GM21360 (cell line): ENCODE results near the gene IMPDH2.
A peak's percentile ranks its signal among the peaks of the same experiment; 100 is the strongest.

Experiments used
- ATAC-seq: cut with Tn5 transposase; IDR thresholded peaks from one replicate; pipeline ENCODE4 v1.9.1; 2021; ENCODE audit warnings: mild to moderate bottlenecking, moderate library complexity; ENCODE audit not compliant: unreplicated experiment

The IMPDH2 gene

DNA sequence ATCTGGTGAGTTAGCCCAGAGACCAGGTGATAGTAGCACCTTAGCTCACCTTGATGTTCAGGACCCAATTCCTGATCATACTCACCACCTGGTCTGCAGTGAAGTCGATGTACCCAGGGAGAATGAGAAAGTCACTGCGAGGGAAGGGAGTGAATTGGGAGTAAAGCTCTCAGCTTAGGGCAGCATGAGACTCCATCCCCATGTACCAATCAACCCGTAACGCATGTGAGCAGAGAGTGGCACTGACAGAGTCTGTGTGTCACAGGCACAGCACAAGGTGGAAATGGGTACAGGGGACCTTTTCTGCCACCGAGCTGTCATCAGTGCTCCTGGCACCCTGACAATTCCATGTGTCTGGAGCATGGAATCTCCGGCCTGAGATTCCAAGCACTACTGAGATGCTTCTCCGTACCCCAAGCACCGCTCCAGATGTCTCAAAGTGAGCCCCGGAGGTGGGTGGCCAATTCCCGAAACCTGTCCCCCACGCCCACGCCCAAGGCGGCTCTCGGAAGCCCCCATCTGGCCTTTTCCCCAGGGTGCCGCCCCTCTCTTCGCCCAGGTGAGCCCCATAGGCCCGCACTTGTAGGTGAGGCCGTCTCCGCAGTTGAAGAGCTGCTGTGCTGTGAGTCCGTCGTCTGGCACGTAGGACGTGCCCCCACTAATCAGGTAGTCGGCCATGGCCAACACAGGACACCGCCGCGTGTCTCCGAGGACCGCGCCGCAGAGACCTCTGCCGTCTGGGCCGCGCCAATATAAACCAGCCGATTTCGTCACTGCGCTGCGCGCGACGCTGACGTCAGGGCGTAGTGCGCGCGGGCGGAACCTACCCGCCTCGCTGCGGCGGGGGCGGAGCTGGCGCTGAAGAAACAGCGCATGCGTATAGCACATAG is at the start of gene IMPDH2:
Gene IMPDH2, minus strand, starts transcription at position 726 of the 890 bp plus-strand sequence. Its CDS starts 48 bp downstream, at position 678.
- peak; percentile 85 for ATAC-seq

DNA sequence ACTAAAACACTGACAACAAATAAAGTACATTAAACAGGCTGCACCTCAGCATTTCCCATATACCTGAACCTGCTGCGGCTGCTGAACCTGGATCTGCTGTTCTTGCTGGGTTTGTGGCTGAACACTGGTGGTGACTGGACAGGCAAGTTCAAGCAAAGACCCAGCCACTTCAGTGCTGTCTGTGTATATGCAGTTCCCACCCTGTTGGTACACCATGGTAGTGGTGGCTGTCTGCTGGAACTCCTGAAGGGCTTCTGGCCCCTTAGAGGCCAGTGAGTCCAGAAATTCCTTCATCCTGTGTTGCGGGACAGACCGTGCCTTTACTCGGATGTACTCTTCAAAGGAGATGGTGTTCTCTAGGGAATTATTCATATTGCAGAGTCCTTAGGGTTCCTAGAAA is 47.4 kb upstream of the IMPDH2 start:
- ATAC-seq, result no peak

DNA sequence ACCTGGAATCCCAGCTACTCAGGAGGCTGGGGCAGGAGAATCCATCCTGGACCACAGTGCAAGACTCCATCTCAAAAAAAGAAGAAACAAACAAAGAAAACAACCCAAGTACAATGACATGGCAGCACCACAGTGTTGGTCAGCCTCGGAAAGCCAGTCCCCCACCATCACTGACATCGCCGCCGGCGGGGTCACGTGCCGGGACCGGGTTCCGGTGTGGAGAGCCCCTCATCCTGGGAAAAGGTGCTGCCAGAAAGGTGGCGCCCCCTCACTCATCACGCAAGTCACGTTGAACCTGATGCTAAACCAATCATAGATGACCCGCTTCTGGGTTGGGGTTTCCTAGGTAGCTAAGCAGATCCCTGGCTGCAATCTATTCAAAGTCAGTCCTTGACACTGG is 46.9 kb upstream of the IMPDH2 start:
- ATAC-seq, result no peak

DNA sequence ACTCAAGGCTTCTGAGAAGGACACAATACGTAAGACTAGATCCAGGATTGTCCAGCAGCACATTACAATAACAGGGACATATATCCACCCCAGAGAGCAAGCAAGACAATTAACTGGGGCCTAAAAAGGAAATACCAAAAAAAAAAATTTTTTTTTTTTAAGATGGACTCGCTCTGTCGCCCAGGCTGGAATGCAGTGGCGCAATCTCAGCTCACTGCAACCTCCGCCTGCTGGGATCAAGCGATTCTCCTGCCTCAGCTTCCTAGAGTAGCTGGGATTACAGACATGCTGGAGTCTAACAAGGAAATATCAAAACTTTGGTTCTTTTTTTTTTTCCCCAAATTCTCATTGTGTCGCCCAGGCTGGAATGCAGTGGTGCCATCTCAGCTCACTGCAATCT is 28.8 kb upstream of the IMPDH2 start:
- no peak for ATAC-seq

DNA sequence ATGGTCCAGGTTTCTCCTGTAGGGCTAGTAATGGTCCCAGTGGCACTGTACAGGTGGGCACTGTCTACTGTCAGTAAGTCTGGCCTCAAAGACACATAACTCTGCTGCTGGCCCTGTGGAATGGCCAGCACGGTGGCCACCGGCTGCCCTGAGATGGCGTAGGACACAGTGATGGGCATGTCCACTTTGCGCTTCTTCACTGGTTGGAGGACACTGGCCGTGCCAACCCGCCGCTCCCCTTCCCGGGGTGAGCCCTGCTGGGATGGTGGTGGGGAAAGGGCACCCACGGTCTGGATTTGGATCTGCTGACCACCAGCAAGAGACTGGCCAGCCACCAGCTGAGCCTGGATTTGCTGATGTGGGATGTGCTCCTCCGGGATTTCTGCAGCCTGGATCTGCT is 28.1 kb upstream of the IMPDH2 start:
- ATAC-seq, result no peak

DNA sequence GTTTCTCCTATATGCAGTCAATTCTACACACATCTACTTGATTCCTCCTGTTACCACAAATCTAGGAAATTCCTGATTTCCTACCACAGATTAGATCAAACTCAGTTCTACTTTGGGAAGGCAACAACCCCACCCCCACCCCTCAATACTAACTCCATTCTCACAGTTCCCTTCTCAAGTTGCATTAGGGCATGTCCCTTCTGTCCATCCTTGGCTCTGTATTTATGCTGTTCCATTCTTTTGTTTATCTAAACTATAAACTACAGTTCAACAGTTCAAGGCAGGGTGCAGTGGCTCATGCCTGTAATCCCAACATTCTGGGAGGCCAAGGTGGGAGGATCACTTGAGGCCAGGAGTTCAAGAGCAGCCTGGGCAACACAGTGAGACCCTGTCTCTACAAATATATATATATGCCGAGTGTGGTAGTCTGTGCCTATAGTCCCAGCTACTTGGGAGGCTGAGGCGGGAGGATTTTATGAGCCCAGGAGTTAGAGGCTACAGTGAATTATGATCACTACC is 25.2 kb upstream of the IMPDH2 start:
- no peak for ATAC-seq

DNA sequence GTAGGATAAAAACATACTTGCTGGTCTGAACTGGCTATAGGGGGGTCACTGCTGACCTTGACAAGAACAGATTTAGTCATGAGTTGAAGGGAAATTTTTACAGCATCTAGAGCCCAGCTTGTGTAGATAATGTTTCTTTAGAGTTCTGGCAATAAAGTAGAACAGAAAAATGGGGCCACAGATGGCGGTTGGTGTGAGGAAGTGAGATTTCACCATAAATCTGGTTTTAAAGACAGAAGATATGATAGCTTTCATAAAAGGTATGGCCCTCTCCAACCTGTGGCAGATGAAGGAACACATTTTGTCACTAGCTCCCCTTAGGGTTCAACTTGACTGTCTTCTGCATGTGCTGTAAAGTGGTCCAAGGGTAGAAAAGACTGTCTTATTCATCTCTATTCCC is 24.3 kb upstream of the IMPDH2 start:
- ATAC-seq, result no peak

DNA sequence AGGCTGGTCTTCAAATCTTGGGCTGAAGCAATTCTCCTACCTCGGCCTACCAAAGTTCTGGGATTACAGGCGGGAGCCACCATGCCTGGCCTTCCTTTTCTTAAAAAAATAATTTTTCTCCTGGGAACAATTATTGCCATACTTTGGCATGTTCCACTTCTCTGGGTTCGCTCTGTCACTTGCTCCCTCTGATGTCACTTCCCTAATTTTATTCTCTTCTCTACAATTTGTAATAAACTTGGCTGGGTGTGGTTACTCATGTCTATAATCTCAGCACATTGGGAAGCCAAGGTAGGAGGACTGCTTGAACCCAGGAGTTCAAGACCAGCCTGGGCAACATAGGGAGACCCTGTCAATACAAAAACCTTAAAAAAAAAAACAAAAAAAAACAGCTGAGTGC is 6.1 kb upstream of the IMPDH2 start:
- ATAC-seq, result no peak

DNA sequence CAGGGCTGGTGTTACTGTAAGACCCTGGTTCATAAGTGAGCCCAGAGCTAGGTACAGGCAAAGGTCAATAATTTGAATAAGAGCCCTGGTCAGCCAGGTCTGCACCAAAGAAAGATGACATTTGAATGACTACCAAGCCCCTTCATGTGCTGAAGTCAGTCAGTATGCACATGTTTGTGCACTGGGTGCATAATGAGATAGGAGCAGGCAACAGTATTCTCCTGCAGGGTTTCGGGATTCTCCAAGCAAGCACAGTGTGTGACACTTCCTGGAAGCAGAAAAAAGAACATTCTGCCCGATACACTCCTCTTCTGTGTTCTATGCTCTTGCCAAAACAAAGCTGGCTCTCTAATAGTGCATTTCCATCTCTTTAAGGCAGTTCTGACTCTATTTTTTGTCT is 5.5 kb upstream of the IMPDH2 start:
- ATAC-seq, result no peak

DNA sequence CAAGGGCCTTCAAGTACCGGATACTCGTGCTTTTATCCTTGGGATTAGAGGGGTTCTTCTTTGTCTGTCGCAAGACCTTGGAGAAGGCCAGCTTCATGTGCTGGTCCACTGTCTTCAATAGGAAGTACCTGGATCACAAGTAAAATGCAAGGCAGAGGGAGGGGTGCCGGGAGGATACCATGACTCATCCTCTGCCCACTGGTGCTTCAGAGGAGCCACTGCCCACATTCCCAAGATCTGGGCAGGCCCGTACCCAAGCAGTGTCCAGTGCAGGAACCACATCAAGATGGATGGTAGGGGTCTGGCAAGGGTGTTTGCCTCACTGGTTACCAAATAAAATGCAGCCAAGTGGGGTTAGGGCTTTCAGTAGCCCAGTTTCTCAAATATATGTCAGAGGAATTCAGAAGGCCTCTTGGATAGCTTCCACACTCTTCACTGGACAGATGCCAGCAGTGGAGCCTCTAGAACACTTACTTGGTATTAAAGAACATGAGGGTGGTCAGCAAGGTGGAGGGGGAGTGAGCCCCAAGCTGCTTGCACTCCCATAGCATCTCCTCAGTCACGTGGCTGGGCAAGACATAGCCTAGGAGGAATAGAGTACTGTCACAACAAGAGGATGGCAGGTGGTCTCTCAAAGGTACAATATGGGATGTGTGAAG is 3.6 kb upstream of the IMPDH2 start:
- no peak for ATAC-seq

DNA sequence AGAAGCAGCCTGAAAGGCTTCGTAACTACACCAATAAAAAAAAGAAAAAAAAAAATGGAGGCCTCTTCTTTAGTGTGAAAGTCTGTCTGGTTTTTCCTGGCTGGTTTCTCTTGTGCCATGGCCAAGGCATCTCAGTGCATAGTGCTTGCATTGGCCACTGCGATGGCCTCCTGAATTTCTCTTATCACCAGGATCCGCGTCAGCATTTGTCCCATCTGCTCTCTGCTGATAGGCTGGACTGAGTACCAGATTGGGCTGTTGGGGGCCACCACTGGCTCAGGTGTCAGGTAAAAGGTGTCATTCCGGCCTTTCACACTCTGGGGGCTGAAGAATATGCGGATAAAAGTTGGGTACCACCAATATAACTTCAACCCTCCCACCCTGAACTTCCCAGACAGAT is 1.1 kb upstream of the IMPDH2 start:
- ATAC-seq, result no peak

DNA sequence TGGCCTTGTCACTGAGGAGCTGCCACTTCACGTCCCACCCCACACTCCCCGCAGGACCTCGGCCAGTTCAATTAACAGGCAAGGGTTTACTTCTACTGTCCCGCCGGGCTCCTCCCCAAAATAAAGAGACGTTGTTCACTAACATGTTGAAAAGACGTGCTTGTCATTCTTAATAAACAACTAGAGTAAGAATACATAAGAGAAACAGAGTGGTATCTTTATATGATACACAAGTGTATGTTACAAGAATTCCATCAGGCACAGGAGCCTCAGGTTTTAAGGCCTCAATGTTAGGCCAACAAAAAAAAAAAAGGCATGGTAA is 326 bp upstream of the IMPDH2 start:
- ATAC-seq, result no peak

DNA sequence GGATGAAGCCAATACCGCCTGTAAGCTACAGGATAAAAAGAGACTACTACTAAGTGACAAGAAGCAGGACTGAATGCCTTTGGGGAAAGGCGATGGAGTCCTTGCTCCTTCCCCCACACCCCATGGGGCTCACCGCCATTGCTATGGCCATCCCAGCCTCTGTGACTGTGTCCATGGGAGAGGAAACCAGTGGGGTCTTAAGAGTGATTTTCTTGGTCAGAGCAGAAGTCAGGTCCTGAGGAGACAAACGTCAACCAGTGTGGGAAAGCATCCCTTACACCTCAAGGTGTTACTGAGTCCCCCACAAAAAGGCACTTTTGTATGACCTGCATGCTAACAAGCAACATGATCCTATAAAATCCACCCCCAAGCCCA is 913 bp downstream of the IMPDH2 start:
- no peak for ATAC-seq

DNA sequence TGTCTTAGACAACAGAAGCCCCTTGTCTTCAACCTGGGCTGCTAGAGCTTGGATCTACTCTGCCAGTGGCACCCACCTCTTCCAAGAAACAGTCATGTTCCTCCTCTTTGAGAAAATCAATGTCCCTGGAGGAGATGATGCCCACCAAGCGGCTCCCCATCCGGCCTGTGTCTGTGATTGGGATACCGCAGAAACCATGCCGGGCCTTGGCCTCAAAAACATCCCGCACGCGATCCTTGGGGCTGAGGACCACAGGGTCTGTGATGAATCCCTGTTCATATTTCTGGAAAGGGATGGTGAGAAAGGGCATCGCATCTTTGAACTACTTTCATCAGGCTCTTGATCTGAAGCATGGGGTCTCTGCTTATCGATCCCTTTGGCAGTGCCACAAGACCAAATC is 1.6 kb downstream of the IMPDH2 start:
- no peak for ATAC-seq

DNA sequence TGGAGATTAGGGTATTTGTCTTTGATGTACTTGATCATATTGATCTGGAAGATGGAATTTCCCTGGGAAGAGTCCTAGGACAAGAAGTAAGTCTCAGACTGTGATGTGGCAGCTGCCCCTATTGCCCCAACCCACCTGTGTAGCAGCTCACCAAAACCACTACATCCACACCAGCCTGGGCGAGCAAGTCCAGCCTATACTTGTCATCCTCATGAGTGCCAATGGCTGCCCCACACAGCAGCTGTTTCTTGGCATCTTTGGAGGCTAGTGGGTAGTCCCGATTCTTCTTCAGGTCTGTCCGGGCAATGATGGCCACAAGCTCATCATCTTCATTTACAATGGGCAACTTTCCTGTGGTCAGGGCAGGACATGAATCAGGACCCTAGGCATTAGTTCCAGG is 2.7 kb downstream of the IMPDH2 start:
- no peak for ATAC-seq

DNA sequence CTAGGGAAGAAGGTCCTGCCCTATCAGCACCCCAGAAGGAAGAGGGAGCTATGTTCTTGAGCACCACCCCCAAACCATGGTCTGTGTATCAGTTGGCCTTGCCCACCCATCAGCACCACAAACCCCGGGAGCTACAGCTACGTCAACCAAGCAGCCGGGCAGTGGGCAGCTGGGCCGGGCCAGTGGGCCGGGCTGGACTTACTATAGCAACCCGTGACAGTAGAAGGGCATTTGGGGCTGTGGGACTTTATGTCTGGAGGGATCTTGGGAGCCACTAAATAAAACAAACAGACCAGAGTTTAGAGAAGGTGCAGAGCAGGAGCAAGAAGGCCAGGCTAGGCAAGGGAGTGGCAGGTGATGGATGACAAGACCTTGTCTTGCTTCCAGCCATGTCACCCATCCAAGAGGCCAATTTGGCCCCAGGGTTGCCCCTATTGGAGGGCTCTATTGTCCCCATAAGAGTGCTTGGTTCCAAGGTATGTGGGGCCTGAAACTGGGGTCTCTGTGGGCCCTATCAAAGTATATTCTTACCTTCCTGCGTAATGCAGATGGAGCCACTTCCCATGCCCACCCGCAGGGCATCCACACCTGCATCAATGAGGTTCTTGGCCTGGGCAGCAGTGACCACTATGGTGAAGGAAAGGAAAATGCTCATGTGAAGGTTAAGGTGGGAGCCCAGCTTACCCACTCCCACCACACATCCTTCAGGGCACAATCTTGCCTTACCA is 3.2 kb downstream of the IMPDH2 start:
- no peak for ATAC-seq

DNA sequence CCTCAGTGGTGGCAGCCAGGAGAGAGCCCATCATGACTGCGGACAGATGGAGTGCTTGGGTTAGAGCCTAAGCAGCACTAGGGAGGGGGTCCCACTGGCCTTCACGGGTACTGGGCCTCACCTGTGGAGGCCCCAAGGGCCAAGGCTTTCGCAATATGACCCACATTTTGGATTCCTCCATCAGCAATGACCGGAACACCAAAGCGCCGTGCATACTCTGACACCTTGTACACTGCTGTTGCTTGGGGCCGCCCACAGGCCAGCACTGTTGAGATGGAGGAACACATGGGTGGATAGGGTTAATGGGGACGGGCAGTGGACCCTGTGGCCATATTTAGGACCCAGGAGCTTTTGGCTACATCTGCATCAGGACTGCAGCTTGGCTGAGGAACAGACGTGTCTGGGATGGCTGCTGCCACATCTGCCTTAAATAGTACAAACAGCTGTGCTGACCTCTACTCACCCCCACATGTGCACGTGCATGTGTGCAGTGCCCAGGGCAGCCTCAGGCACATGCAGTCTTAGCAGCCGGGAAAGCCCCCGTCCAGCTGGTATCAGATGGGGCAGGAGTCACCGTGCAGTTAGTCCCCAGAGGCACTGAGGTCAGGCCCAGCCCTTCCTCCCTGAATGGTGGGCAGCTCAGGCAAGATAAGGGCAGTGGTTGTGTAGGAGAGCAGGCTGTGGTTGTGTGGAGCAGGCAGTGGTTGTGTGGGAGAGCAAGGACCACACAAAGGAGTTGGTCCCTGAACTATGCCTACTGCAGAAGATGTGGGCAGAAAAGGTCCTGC is 4.0 kb downstream of the IMPDH2 start:
- ATAC-seq, result no peak

DNA sequence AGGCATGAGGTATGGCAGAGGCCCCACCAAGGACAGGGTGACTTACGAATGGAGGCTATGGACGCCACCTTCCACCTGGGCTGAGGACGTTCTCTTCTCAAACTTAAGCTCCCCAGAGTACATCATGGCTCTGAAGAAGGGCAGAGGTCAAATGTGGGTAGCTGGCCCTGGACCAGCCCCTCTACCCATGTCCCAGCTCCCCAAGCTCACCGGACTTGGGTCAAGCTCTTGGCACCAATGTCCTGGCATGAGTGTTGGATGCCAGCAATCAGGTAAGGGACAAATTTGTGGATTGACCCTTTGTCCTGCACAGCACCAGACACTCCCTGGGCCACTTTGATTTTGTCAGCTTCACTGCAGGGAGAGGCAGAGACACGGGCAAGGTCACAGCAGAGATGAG is 4.7 kb downstream of the IMPDH2 start:
- no peak for ATAC-seq

DNA sequence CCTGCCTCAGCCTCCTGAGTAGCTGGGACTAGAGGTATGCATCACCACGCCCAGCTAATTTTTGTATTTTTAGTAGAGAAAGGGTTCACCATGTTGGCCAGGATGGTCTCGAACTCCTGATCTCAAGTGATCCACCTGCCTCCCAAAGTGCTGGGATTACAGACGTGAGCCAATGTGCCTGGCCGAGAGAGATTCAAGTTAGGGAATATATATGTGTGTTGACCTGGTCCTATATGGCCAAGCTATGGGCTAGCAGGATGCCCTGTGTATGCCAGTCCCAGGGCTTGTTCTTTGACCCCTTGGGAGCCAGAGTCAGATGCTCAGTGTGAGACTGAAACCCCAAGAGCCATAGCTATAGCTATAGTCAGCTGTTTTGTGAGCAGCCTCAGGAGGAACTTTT is 5.4 kb downstream of the IMPDH2 start:
- no peak for ATAC-seq

DNA sequence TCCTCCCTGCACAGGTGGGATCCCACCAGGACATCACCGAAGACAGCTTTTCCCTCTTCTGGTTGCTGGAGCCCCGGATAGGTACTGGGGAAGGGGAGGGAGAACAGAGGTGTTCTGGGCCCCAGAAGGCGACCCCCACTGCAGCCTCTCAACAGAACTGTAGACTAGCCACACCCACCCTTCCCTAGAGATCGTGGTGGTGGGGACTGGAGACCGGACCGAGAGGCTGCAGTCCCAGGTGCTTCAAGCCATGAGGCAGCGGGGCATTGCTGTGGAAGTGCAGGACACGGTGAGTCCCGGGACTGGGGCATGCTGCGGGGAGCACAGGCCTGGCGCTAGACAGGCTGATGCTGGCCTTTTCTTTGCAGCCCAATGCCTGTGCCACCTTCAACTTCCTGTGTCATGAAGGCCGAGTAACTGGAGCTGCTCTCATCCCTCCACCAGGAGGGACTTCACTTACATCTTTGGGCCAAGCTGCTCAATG is 6.5 kb downstream of the IMPDH2 start:
- ATAC-seq, result no peak
